ENCODE data around the gene RAI14.
A peak's percentile ranks its signal among the peaks of the same experiment; 100 is the strongest.

The RAI14 gene

GRCh38 chr5:34831303-34831702 lies 175.2 kb downstream of the RAI14 start:
- DNase-seq, result no peak

DNA sequence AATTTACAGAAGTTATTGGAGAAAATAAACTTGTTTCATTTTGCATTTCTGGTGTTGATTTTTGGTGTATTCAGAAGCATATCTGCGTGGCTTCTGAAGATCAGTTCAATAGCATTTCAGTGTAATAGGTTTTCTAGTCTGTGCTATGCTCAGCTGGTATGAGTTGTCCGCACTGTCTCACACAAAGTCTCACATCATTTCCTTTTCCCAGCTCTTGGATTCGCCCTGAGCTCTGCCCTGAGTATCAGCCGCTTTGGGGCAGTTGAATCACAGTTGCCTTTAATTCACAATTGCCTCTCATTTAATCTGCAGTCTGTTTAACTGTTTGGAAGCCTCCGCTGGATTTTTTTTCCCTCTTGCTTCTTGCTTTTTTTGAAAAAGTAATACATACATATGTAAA lies 176.4 kb downstream of the RAI14 start:
- no peak for DNase-seq

DNA sequence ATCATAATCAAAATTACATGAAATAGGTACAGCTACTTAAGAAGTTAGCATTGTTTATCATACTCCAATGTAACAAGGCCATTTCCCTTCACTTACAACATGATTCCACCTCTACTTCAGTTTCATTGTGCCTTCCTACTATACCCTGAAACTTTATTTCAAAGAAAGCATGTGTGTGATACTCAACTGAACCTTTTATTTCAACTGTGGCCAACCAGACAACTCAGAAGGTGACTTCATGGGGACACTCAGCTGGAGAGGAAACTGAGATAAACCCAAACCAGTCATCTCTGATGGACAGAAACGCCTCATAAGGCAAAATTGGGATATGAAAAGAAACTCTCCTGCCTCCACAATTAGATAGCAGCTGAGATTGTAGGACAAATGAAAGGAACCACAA lies 177.0 kb downstream of the RAI14 start:
- DNase-seq, result no peak

- no peak for DNase-seq
Observed at GRCh38 chr5:34833976-34834793, 178.1 kb downstream of the RAI14 start.

GRCh38 chr5:34834794-34835089 lies 178.6 kb downstream of the RAI14 start:
- DNase-seq, result no peak

GRCh38 chr5:34835664-34836063 lies 179.5 kb downstream of the RAI14 start:
- DNase-seq, result no peak

GRCh38 chr5:34838785-34839714 lies 182.9 kb downstream of the RAI14 start, which contains the start of gene TTC23L:
Gene TTC23L, plus strand, starts transcription at chr5:34839164. Its CDS starts 1,508 bp downstream, at chr5:34840672.
- peak; percentile 88 for DNase-seq

GRCh38 chr5:34841816-34842215 lies 185.7 kb downstream of the RAI14 start:
- no peak for DNase-seq

DNA sequence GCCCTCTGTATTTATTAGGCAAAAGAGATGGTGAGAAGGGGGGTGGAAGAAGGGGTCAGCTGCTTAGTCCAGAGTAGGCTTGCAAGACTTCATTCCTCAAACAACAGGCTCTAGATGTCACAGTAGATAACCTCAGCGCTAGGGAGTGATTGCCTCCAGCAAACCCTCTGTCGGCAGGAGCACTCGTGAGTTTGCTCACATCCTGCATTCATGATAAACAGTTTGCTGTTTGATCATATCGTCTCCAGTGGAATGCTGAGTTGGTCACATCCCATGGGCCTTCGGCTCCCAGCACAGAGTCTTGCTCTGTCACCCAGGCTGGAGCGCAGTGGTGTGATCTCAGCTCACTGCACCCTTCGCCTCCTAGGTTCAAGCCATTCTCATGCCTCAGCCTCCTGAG lies 186.4 kb downstream of the RAI14 start:
- DNase-seq, result no peak

DNA sequence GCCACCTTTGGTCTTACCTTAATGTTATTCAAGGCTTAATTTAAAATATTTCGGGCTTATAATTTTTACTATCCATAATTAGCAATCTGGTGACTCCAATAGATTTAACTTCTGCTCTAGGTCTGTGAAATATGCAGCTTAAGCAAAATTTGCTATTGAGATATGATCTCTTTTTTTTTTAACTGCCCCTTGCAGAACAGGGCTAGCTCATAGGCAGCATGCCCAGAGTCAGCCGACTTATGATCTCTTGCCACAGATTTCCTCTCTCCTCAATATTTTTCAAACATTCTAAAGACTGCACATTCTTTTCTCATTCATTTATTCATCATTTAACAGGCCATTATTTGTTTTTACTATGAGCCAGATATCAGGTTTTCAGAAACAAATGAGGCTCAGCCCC lies 187.4 kb downstream of the RAI14 start:
- no peak for DNase-seq

DNA sequence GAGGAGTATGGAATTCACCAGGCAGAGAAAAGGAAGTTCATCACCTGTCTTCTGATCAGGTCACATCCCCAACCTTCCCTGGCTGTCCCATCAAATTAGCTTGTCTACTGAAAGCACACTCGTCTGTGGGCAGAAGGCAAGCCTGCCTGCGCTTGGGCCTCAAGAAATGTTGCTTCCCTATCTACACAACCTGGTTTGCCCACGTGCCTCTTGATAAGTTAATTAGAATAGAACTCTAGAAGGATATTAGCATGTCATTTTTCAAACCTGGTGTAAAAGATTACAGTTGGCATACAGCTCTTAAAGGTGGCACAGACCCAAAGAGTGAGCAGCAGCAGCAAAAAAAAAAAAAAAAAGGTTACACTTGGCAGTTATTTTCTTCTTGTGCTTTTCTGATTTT lies 188.0 kb downstream of the RAI14 start:
- no peak for DNase-seq

- DNase-seq, result no peak
Observed at GRCh38 chr5:34844999-34845398, 188.9 kb downstream of the RAI14 start.

- no peak for DNase-seq
Observed at GRCh38 chr5:34847056-34847455, 190.9 kb downstream of the RAI14 start.

- DNase-seq, result no peak
Observed at GRCh38 chr5:34847552-34847951, 191.4 kb downstream of the RAI14 start.

GRCh38 chr5:34848230-34848629 lies 192.1 kb downstream of the RAI14 start:
- DNase-seq, result no peak

DNA sequence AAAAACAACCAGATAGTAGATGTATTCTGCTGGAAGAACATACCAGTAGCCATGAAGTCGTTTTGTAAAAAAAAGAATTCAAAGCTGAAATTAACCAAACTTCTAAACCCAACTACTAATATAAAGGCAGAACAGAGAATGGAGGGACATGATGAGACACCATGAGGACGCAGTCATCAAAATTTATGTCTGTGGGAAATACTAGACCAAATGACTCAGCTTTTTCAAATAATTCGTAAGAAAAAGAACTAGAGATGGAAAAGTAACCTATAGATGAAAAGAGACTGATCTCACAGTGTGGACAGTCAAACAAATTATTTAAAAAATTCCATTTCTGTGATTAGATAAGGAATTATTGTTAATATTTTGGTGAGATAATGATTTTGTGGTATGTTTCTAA lies 193.1 kb downstream of the RAI14 start:
- no peak for DNase-seq

DNA sequence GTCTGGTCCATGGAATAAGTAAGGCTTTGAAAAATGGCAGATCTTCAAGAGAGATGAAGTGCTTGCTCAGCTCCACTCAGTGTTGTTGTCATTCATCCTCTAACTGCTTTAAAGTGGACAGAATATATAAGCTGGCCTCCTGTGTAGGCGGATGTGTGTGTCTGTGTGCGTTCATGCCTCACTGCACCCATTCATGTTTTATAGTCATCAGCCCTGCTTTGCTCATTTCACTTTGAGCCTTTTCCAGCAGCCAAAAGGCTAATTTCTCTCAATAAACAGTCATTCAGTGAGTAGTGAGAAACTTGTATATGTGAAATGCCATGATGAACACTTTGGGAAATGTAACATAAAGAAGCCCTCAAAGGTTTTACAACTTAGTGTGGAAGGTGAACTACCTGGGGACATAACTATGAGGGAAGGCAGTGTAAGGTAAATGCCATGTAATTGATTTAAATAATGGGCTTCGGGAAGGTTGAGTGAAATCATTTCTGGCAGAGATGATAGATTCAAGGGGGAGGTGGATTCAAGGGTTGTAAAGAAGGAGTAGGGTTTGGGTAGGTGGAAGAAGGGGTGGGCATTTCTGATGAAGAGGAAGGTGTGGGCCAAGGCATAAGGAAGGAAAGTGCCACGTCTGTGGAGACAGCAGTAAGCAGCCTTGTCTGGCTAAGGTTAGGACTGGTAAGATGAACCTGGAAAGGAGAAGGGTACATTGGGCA lies 198.5 kb downstream of the RAI14 start:
- DNase-seq, result no peak

GRCh38 chr5:34857161-34857560 lies 201.0 kb downstream of the RAI14 start:
- no peak for DNase-seq

DNA sequence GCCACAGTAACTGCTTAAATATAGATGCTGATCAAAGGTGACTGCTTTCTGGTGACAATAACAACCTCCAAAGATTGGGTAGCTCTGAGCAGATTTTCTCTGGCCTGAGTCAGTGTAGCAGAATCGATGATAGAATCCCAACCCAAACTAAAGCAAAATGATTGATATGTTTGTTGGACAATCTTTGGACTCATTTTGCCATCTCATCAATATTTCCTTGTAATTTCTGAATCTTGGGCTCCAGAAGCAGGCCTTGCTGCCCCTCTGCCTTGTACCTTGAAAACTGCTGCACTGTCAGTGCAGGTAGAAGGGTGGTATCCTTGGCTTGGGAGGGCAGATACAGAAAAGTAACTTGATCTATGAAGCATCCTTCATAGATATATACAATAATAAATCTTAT lies 201.8 kb downstream of the RAI14 start:
- no peak for DNase-seq

GRCh38 chr5:34858790-34859189 lies 202.7 kb downstream of the RAI14 start:
- no peak for DNase-seq

- no peak for DNase-seq
Observed at GRCh38 chr5:34859253-34859652, 203.1 kb downstream of the RAI14 start.

DNA sequence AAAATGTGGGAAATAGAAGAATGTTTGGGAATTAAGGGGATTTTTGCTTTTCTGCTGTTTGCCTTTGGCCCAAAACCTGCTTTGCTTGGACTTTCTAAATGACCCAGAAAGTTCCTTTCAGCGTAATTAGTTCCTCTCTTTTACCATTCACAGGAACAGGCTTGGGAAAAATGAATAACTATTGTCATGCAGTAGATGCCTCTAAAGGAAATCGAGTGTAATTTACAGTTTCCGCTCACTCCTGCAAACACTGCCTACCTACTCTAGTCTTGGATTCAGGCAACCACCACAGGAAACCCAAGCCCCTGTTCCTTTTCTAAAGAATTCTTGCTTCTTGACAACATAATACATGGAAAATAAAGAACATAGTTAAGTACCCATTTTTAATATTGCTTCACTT lies 207.8 kb downstream of the RAI14 start:
- DNase-seq, result no peak

DNA sequence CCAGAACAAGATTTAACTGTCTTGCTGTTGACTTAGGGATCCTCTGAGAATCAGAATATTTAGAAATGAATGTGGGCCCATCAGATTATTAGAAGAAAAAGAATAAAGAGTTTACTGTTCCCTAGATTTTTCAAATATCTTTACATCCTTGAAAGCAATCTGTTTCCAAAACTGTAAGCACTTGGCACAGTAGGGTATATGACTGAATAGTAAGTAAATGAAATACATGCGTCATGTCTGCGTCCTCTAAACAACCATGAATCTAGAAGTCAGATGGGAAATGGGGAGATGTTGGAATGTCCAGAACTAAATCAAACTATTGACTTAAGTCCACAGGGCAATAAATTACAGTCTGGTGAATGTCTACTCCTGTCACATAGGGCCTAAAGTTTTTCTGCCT lies 209.0 kb downstream of the RAI14 start:
- DNase-seq, result no peak

All from midbrain (tissue), 1 donor.